ENCODE measurements around the gene SLC2A10.

Gene SLC2A10

DNA sequence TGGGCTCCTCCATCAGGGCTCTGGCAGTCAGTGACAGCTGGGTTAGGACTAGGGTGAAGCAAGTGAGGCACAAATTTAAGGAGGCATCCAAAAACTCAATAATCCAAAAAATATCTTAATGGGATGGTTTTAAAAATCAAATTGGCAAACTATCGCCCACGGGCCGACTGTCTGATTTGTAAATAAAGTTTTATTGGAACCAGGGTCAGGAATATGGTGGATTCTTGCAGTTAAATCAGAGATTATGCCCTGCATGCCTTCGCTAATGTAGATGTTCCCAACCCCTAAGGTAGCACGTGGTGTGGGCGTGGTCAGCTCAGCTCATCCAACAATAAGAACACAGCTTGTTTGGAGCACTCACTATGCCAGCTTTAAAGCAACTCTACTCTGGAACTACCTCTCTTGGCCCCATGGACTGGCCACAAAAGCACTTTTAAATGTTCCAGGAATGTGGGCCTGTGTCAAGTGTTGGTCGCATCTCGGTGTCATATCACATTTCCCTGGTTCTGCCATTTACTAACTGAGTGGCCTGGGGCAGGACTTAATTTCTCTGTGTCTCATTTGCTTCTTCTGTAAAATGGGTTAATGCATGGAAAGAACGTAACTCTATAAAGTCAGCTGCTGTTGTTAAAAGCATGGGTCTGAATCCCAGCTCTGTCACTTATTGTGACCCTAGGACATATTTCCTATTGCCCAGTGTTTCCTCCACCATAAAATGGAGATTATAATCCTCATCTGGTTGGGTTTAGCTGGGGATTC is 27.2 kb upstream of the SLC2A10 start:
- no peak for DNase-seq (ENCODE audit: low read depth)

DNA sequence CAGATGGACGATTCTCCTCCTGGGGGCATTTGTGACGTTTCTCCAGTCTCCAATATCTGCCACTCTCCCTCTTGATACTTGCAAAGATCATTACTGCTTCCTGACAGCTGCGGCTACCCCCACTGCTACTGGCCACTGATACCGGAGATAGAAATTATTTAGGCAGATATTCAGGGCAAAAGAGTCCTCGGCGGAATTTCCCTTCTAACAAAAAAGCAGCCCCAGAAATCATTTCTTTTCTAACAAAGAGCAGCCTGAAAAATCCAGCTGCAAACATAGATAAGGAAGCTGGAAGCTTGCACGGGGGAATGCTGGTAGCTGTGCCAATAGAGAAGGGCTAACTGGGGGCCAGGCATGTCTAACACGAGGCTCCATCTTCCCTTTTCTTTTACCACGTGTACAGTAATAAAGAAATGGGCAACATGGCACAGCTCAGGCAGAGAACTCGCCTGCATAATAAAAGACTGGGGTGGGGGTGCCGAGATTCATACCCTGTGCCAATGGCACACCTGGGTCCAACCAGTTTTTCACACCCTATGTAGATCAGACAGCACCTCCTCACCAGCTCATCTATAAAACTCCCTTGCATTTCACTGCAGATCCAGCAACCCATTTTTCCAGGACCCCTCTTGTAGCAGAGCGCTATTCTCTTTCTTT is 26.3 kb upstream of the SLC2A10 start:
- no peak for DNase-seq (ENCODE audit: low read depth)

DNA sequence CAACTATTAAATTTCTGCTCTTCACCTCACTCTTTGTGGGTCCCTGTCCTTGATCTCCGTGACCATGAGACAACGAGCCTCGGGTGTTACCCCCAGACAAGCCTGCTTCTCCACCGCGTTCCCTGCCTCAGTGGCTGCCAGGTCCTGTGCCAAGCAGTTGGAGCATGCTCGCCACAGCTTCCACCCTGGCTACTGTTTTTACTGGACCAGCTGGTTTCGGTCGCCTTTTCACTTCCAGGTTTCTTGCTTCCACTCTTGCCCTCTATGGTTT is 25.8 kb upstream of the SLC2A10 start:
- no peak for DNase-seq (ENCODE audit: low read depth)

DNA sequence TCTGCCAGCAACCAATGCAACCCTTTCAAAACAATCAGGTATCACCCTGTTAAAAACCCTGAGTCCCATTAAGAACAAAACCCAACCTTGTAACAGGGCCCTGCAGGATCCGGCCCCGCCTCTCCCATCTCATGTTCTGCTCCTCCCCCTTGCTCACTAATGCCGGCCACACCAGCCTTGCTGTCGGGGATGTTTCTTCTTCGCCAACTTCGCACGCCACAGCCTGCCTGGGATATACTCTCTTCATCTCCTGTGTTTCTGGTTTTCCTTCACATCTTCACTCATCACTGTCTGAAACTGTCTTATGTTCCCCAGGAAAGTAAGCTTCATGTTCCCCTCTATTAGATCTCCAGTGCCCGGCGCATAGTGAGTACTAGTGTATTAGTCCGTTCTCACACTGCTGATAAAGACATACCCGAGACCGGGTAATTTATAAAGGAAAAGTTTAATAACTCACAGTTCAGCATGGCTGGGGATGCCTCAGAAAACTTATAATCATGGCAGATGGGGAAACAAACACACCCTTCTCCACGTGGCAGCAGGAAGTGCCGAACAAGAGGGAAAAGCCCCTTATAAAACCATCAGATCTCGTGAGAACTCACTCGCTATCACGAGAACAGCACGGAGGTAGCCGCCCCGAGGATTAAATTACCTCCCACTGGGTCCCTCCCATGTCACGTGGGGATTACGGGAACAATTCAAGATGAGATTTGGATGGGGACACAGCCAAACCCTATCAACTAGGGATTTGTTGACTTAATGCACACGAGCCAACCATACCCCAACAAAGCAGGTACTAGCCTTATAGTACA is 25.3 kb upstream of the SLC2A10 start:
- DNase-seq (ENCODE audit: low read depth): no peak

DNA sequence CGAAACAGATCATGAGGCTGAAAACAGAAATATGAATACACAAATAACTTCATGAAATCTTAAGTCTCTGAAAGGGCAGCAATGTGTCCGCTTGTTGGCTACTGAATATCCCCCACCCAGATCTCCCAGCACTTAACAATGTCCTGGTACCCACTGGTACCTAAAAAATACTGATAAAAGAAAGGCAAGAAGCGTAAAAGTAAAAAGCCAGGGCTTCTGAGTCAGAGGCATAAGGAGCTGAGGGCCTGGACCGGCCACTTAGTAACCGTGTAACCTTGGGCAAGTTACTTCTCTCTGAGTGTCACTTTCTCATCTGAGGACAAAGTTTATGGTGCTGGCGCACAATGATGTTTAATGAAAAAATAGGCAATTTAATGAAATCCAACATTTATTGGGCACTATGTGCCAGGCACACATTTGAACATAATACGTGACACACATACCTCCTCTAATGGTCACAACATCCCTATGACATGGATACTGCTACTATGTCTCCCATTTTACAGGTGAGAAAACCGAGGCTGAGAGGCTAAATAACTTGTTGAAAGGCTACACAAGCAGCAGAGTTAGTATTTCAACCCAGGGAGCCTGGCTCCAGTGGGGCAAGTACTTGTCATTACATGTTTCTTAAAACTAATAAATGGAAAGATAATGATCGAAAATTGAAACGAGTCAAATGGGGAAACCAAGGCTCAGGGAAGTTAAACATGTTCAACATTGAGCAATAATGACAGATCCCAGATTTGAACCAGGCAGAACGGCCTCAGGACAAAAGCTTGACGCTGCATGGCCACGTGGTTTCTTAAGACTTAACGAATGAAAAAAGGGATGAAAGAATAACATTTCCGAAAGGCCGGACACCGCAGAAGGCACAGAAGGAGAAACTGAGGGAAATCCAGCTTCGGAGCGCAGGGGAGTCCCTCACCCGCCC is 21.0 kb upstream of the SLC2A10 start:
- DNase-seq (ENCODE audit: low read depth): no peak

DNA sequence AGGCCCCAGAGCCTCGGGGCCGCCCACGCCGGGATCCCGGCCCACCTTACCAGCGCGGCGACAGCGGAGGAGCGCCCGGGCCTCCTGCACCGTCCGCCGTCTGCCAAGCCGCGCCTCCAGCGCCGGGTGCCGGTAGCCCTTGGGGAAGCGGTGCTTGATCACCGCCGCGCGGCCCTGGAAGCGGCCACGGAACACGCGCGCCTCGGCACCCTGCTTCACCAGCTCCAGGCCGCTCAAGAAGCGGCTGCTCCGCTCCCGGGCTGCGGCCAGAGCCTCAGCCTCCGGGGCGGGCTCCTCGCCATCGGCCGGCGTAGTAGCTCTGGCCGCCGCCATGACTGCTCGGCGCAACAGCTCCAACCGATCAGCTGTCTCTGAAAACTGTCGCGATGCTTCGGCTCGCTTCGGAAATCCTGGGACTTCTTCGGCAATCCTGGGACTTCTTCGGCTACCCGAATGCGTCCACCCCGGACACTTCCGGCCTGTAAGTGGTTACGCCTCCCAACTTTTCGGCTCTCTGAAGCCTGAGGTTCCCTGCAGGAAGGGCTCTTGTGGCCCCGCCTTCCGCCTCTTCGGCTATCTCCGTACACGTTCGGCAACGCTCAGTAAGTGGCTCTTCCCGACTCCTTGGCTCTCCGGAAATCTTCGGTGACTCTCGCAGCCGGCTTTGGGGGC is 20.2 kb upstream of the SLC2A10 start, which contains the start of gene TP53RK:
Gene TP53RK, minus strand, starts transcription at position 363 of the 672 bp plus-strand sequence. Its CDS starts 30 bp downstream, at position 333.
- DNase-seq (ENCODE audit: low read depth): peak; percentile 100

DNA sequence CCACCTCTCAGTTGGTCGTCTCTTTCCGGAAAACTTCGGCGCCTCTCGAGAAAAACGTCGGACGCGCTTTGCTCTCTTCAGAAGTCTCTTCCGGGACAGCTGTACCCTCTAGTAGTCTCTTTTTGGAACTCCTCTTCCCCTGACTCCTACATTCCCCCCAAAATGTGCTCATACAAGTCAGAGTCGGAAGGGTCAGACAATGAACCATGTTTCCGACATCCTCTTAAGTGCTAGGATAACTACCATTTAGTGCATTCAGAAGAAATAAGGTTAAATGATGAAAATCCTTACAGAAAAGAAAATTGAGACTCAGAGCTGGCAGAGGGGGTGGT is 19.7 kb upstream of the SLC2A10 start:
- DNase-seq (ENCODE audit: low read depth): no peak

DNA sequence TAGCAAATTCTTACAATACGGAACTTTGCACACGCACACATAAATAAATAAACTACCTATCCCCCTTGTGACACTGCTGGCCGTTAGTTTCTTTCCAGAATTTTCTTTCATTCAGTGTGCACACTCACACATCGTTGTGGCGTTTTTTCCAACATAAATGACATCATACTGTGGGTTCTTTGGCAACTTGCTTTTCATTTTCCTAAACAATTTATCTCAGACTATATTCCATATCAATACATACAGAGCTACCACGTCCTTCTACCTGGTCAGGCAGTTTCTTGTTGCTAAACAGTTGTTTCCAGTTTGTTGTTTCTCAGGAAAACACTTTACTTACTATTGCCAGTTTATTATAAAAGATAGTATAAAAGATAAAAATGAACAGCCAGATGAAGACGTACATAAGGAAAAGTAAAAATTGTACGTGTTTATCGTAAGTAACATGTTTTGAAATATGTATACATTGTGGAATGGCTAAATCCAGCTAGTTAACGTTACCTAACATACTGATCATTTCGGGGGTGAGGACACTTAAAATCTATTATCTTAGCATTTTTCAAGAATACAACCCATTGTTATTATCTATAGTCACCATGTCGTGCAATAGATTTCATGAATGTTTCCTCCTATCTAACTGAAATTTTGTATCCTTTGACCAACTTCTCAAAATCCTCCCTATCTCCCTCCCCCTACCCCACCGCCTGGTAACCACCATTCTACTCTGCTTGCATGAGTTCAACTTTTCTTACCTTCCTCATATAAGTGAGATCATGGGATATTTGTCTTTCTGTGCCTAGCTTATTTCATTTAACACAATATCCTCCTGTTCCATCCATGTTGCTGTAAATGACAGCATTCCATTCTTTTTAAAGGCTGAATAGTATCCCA is 19.0 kb upstream of the SLC2A10 start:
- no peak for DNase-seq (ENCODE audit: low read depth)

DNA sequence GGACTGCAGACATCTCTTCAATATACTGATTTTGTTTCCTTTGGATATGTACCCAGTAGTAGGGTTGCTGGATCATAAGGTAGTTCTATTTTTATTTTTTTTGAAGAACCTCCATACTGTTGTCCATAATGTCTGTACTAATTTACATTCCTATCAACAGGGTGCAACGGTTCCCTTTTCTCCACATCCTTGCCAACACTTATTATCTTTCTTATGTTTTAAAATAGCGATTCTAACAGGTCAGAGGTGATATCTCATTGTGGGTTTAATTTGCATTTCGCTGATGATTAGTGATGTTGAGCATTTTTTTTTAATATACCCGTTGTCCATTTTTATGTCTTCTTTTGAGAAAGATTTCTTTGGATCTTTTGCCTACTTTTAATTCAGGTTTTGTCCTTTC is 18.3 kb upstream of the SLC2A10 start:
- DNase-seq (ENCODE audit: low read depth): no peak

DNA sequence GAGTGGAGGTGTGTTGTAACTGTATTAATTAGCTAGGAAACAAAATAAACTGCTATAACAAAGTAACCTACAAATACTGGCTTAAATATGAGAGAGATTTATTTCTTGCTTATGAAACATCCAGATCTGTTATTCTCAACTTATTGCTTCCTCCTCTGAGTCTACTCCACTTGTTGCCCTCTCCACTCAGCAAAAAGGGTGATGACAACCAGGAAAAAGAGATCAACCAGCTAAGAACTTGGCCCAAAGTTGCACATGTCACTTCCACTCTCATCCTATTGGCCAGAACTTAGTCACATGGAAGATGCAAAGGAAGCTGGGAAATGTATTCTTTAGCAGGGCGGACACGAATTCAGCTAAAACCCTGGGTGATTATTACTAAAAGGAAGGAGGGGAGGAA is 15.0 kb upstream of the SLC2A10 start:
- no peak for DNase-seq (ENCODE audit: low read depth)

DNA sequence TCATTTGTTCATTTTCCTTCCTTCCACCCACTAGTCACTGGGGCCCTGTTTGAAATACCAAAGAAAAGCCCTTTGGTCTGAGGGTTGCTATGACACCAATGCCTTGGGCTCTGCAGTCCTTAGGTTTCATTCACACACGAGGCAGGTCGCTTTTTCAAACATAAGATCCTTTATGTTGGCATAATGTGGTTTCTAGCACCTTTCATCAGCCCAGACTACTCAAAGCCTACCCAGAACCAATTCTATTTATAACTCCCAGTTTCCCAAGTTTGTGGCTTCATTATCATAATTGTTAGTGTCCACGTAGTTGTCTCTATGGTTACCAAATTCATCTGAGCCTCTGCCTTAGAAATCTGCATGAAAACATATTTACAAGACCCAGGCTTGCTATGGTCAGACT is 13.6 kb upstream of the SLC2A10 start:
- DNase-seq (ENCODE audit: low read depth): no peak

DNA sequence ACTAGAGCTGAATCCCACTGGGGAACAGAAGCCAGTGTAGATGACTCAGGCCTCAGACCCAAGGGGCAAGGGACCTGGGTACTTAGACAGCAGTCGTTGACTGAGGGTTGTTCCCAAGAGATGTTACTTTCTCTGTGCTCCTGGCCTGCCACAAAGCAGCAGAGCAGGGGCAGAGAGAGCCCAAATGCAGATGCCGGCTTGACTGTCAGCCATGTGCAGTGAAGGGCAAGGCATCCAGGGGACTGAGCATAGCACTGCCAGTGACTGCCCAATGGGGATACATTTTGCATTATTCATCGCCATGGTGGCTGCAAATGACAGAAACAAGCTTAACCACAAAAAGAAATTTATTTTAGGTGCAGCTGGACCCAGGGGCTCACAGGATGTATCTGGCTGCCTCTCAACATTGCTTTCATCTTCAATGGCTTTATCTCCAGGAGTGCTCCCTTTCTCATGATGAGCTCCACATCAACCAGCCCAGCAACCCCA is 12.6 kb upstream of the SLC2A10 start:
- no peak for DNase-seq (ENCODE audit: low read depth)

DNA sequence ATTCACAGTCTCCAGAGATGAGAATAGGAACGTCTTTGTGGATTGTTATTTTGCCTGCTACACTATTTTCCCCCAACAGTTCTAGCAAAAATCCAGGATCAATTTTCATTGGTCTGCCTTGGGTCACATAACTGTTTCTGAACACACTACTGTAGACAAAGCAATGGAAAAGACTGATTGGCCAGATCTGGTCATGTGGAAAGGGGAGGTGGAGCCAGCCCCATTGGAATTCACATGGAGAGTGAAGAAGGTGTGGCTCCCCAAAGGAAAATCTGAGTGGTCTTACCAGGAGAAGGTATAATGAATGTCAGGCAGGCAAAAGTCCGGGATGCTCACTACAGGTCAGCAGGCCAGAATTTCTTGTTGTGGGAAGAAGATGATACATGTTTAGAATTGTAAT is 10.7 kb upstream of the SLC2A10 start:
- DNase-seq (ENCODE audit: low read depth): no peak

DNA sequence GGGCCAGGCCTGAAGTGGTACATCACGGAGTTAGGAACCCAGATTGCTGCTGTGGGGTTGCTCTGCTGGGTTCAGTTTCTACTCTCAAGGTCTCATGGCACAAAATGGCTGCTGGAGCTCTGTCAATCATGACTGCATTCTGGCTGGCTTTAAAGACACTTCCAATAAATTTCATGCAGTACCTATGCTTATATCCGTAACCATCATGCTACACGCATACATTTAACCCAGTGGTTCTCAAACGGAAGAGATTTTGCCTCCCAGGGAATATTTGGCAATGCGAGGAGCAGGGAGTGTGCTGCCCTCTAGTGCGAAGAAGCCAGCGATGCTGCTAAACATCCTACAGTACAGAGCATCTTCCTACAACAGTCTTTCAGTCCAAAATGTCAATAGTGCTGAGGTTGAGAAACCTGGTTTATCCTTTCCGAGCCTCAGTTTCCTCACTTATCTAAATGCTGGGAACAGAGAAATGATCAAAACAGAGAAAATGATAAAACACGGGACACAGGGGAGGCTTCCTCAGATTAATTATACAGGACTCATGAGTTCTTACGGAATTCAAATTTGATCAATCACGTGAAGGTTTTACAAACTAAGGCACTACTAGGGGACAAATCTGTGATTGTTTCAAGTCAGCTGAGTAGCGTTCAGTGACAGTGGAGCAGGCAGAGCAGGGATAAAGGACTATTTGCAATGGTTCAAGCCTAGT is 9.6 kb upstream of the SLC2A10 start:
- DNase-seq (ENCODE audit: low read depth): no peak

DNA sequence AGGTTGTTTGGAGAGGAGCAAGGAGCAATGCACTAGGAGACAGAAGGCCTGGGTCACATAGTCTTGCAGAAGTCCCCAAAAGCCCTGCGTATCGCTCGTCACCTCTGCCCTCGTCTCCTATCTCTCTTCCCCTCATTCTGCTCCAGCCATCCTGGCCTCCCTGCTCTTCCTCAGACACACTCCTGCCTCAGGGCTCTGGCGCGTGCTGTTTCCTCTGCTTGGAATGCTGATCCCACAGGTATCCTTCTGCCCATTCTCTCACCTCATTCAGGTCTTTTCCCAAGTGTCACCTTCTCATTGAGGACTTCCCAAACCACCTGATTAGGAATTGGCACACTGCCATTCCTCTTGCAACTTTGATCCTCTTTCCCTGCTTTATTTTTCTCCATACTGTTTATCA is 9.0 kb upstream of the SLC2A10 start:
- DNase-seq (ENCODE audit: low read depth): no peak

DNA sequence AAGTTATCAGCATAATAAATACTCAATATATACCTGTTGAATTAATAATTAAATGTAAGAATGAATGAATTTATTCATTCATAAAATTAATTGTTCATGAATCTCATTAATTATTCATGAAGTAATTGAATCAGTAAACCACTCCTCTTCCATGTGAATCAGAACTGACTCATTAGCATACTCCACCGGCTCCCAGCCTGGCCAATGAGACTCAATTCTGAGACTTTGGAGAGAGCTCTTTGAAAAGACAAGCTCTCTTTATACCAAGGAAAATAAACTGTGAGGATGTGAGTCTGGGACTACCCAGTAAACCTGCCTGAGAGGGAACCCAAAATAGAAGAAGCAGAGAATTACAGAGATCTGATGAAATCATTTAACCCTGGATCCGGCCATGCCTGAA is 8.4 kb upstream of the SLC2A10 start:
- no peak for DNase-seq (ENCODE audit: low read depth)

DNA sequence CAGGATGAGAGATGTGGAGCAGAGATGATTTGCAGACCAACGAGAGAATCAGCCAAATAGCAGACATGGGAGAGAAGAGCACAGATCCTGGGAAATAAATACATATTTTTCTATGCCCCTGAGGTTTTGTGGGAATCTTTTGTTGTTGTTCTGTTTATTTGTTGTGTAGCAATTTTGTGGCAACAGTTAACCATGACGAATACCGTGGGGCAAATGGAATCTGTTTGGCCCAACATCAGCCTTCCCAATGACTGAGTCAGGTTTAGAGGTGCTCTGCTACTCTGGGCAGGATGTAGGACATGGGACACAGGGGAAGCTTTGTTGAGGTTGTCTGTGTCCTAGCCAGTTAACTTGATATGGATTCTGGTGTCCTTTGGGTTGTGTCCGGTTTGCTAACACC is 7.9 kb upstream of the SLC2A10 start:
- DNase-seq (ENCODE audit: low read depth): no peak

DNA sequence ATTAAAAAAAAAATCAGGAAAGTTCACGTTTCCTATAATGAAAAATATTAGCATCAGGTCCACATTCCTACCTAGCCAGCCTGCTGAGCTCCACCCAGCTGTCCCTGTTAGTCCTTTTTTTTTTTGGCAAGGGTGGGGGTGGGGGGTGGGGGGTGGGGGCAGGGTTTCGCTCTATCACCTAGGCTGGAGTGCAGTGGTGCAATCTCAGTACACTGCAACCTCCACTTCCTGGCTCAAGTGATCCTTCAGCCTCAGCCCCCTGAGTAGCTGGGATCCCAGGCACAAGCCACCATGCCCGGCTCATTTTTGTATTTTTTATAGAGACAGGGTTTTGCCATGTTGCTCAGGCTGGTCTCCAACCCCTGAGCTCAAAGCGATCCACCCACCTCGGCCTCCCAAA is 7.5 kb upstream of the SLC2A10 start:
- no peak for DNase-seq (ENCODE audit: low read depth)

DNA sequence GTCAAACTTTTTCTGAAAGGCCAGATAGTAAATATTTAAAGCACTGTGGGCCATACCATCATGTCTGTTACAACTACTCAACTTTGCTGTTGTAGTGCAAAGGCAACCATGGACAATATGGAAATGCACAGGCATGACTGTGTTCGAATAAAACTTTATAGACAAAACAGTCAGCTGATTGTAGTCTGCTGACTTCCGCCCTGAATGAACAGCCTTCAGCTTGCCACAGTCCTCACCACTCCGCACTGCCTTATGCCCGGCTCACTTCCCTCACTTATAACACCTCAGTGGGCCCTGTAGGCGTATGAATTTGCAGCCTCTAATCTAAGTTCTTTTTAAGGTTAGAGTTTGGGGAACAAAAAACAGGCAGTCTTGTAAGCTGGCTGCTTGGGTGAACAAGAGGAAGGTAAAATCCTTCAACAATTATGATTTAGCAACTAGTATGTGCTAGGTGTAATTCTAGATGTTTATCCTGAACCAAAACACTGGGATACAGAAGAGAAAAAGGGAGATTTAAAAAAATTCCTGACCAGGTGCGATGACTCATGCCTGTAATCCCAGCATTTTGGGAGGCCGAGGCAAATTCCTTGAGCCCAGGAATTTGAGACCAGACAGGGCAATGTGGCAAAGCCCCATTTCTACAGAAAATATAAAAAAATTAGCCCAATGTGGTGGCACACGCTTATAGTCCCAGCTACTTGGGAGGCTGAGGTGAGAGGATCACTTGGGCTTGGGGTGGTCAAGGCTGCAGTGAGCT is 6.8 kb upstream of the SLC2A10 start:
- no peak for DNase-seq (ENCODE audit: low read depth)

Data from HS-27A (cell line).